HG02852 (cell line): ENCODE measurements around the gene CENATAC.
"Not testable (repeated sequence)": the region's sequence is repeated elsewhere in the genome, so short reads cannot be mapped to it uniquely, and the experiment has no call there.

ENCODE experiments used
- ATAC-seq: cut with Tn5 transposase; IDR thresholded peaks from one replicate; pipeline ENCODE4 v1.9.1; 2021; ENCODE audit warnings: mild to moderate bottlenecking, moderate library complexity; ENCODE audit not compliant: unreplicated experiment

CENATAC gene

GRCh38 chr11:119051440-119052162 lies 53.7 kb downstream of the CENATAC start:
- ATAC-seq: peak; percentile 60

GRCh38 chr11:119052163-119052814 lies 54.4 kb downstream of the CENATAC start:
- no peak for ATAC-seq

GRCh38 chr11:119054418-119054817 lies 56.5 kb downstream of the CENATAC start:
- ATAC-seq: no peak

- no peak for ATAC-seq
These were observed 58.0 kb downstream of the CENATAC start for GRCh38 chr11:119055901-119056300.

GRCh38 chr11:119056421-119056999 lies 58.6 kb downstream of the CENATAC start:
- ATAC-seq: peak; percentile 12

- peak; percentile 93 for ATAC-seq
These were observed 59.2 kb downstream of the CENATAC start, which contains the start of gene HYOU1 for GRCh38 chr11:119057000-119057769. Gene HYOU1 (minus strand): TSS chr11:119057205. CDS start chr11:119056160, 1,045 bp downstream.

GRCh38 chr11:119059128-119059527 lies 61.2 kb downstream of the CENATAC start:
- ATAC-seq: not testable (repeated sequence)

GRCh38 chr11:119061256-119061655 lies 63.3 kb downstream of the CENATAC start:
- ATAC-seq: no peak

GRCh38 chr11:119062779-119063178 lies 64.8 kb downstream of the CENATAC start:
- no peak for ATAC-seq

GRCh38 chr11:119065369-119065768 lies 67.4 kb downstream of the CENATAC start:
- no peak for ATAC-seq
